ENCODE data around the gene HARBI1. TPM values are rescaled to one million over a fixed set of nuclear protein-coding genes. Genes with fewer than 3 reads are reported as not detected.
A peak's percentile ranks its signal among the peaks of the same experiment; 100 is the strongest.

Gene HARBI1
- total RNA-seq, 1 donor from 2014 or later: 8.0 TPM

DNA sequence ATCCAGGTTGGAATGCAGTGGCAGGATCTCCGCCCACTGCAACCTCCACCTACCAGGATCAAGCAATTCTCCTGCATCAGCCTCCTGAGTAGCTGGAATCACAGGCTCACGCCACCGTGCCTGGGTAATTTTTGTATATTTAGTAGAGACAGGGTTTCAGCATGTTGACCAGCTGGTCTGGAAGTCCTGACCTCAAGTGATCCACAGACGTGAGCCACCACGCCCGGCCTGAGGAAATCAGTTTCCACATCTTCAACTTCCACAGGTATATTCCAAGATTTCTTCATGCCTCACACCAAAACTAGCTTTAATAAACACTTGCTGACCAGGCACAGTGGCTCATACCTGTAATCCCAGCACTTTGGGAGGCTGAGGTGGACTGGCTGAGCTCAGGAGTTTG is 7.6 kb downstream of the HARBI1 start:
- no peak overlapping the region for H3K27ac Mint-ChIP-seq (ENCODE audit: unreplicated experiment)
- H3K4me3 Mint-ChIP-seq: no peak overlapping the region
- DNase-seq (ENCODE audit: low read depth, low spot score): no peak
- H3K36me3 Mint-ChIP-seq (ENCODE audit: low read depth): no peaks in the 10 kb centered on the region
- H3K27me3 Mint-ChIP-seq (ENCODE audit: low read depth): no peaks in the 10 kb centered on the region
- TF ChIP-seq, protein P1, sequence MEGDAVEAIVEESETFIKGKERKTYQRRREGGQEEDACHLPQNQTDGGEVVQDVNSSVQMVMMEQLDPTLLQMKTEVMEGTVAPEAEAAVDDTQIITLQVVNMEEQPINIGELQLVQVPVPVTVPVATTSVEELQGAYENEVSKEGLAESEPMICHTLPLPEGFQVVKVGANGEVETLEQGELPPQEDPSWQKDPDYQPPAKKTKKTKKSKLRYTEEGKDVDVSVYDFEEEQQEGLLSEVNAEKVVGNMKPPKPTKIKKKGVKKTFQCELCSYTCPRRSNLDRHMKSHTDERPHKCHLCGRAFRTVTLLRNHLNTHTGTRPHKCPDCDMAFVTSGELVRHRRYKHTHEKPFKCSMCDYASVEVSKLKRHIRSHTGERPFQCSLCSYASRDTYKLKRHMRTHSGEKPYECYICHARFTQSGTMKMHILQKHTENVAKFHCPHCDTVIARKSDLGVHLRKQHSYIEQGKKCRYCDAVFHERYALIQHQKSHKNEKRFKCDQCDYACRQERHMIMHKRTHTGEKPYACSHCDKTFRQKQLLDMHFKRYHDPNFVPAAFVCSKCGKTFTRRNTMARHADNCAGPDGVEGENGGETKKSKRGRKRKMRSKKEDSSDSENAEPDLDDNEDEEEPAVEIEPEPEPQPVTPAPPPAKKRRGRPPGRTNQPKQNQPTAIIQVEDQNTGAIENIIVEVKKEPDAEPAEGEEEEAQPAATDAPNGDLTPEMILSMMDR (conservative IDR thresholded peaks at IDR 0.05): no peak
- no peaks in the 10 kb centered on the region for H3K9me3 Mint-ChIP-seq
- no peaks in the 10 kb centered on the region for H3K4me1 Mint-ChIP-seq

DNA sequence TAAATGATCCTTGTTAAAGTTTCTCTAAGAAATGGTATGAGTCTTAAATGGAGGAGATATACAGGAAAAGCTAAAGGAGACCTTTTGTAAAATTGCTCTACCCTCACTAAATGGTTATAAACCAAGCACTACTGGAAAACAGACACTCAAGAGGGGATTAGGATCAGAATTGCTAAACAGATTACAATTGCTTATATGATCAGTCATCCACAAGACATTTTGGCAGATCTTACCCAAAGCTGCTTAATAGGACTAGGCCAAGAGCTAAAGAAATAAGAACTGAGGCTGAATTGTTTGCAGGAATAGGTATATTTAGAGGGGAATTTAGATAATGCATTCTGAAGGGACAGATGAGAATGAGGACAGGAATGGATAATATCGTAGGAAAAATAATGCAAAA is 9.5 kb downstream of the HARBI1 start:
- no peak for DNase-seq (ENCODE audit: low read depth, low spot score)
- H3K4me1 Mint-ChIP-seq: no peaks in the 10 kb centered on the region
- H3K9me3 Mint-ChIP-seq: no peaks in the 10 kb centered on the region
- H3K27me3 Mint-ChIP-seq (ENCODE audit: low read depth): no peaks in the 10 kb centered on the region
- no peak overlapping the region for H3K4me3 Mint-ChIP-seq
- TF ChIP-seq, protein P1 (conservative IDR thresholded peaks at IDR 0.05): no peak
- H3K27ac Mint-ChIP-seq (ENCODE audit: unreplicated experiment): no peak overlapping the region
- H3K36me3 Mint-ChIP-seq (ENCODE audit: low read depth): no peaks in the 10 kb centered on the region

- Mint-ChIP-seq H3K4me1 (no peaks in the 10 kb centered on the region), H3K9me3 (no peaks in the 10 kb centered on the region), H3K27ac (ENCODE audit: unreplicated experiment) (no peak overlapping the region), H3K36me3 (ENCODE audit: low read depth) (no peaks in the 10 kb centered on the region), H3K27me3 (ENCODE audit: low read depth) (no peaks in the 10 kb centered on the region), H3K4me3 (no peak overlapping the region)
- no peak for DNase-seq (ENCODE audit: low read depth, low spot score)
- TF ChIP-seq, protein P1 (conservative IDR thresholded peaks at IDR 0.05): no peak
Measured at GRCh38 chr11:46604796-46605195, 12.2 kb downstream of the HARBI1 start.

- no peak for DNase-seq (ENCODE audit: low read depth, low spot score)
- no peaks in the 10 kb centered on the region for H3K36me3 Mint-ChIP-seq (ENCODE audit: low read depth)
- H3K9me3 Mint-ChIP-seq: no peaks in the 10 kb centered on the region
- no peak overlapping the region for H3K4me3 Mint-ChIP-seq
- H3K4me1 Mint-ChIP-seq: no peaks in the 10 kb centered on the region
- TF ChIP-seq, protein P1 (conservative IDR thresholded peaks at IDR 0.05): no peak
- peak overlapping the region; percentile 48 for H3K27ac Mint-ChIP-seq (ENCODE audit: unreplicated experiment)
- H3K27me3 Mint-ChIP-seq (ENCODE audit: low read depth): no peaks in the 10 kb centered on the region
Measured at GRCh38 chr11:46603704-46604308, 13.2 kb downstream of the HARBI1 start.

- no peaks in the 10 kb centered on the region for H3K27me3 Mint-ChIP-seq (ENCODE audit: low read depth)
- H3K36me3 Mint-ChIP-seq (ENCODE audit: low read depth): no peaks in the 10 kb centered on the region
- H3K4me1 Mint-ChIP-seq: no peaks in the 10 kb centered on the region
- TF ChIP-seq, protein P1 (conservative IDR thresholded peaks at IDR 0.05): no peak
- no peak for DNase-seq (ENCODE audit: low read depth, low spot score)
- no peak overlapping the region for H3K4me3 Mint-ChIP-seq
- no peaks in the 10 kb centered on the region for H3K9me3 Mint-ChIP-seq
- no peak overlapping the region for H3K27ac Mint-ChIP-seq (ENCODE audit: unreplicated experiment)
Measured at GRCh38 chr11:46601129-46601528, 15.9 kb downstream of the HARBI1 start.

Data from neural crest cell (in vitro differentiated cells).